GM19035 (cell line): ENCODE results near the gene OGA.

Experiments used
- ATAC-seq: cut with Tn5 transposase; IDR thresholded peaks from one replicate; pipeline ENCODE4 v1.9.1; 2021; ENCODE audit not compliant: unreplicated experiment

Gene OGA

GRCh38 chr10:101818119-101818871 lies at the start of gene OGA:
Gene OGA, minus strand, starts transcription at chr10:101818444. Its CDS starts 422 bp downstream, at chr10:101818022.
- ATAC-seq, result peak; percentile 82

GRCh38 chr10:101867931-101868330 lies 49.7 kb upstream of the OGA start:
- ATAC-seq, result no peak

GRCh38 chr10:101859530-101859929 lies 41.3 kb upstream of the OGA start:
- ATAC-seq, result peak; percentile 57

- peak; percentile 79 for ATAC-seq
These were observed 40.7 kb upstream of the OGA start for GRCh38 chr10:101858723-101859500.

- no peak for ATAC-seq
These were observed 39.7 kb upstream of the OGA start for GRCh38 chr10:101857802-101858476.

- ATAC-seq, result no peak
These were observed 38.4 kb upstream of the OGA start for GRCh38 chr10:101856626-101857025.

- no peak for ATAC-seq
These were observed 33.3 kb upstream of the OGA start for GRCh38 chr10:101851411-101852116.

GRCh38 chr10:101850749-101851148 lies 32.5 kb upstream of the OGA start:
- no peak for ATAC-seq

- no peak for ATAC-seq
These were observed 30.7 kb upstream of the OGA start for GRCh38 chr10:101848894-101849351.

- ATAC-seq, result no peak
These were observed 30.2 kb upstream of the OGA start for GRCh38 chr10:101848408-101848807.

- no peak for ATAC-seq
These were observed 27.6 kb upstream of the OGA start for GRCh38 chr10:101845893-101846292.

GRCh38 chr10:101843032-101844021 lies 25.1 kb upstream of the OGA start, which contains the start of gene KCNIP2:
Gene KCNIP2, minus strand, starts transcription at chr10:101843800. Its CDS starts 232 bp downstream, at chr10:101843568.
- no peak for ATAC-seq

- no peak for ATAC-seq
These were observed 23.6 kb upstream of the OGA start for GRCh38 chr10:101841826-101842225.

- ATAC-seq, result peak; percentile 67
These were observed 22.7 kb upstream of the OGA start for GRCh38 chr10:101840741-101841453.

- ATAC-seq, result no peak
These were observed 21.9 kb upstream of the OGA start for GRCh38 chr10:101840102-101840684.

- no peak for ATAC-seq
These were observed 21.3 kb upstream of the OGA start for GRCh38 chr10:101839416-101840063.

- ATAC-seq, result no peak
These were observed 20.8 kb upstream of the OGA start for GRCh38 chr10:101839002-101839401.

GRCh38 chr10:101838416-101838970 lies 20.2 kb upstream of the OGA start:
- ATAC-seq, result no peak
